ENCODE results near the gene FTO. TPM values are rescaled to one million over a fixed set of nuclear protein-coding genes. Genes with fewer than 3 reads are reported as not detected.

Gene FTO
- total RNA-seq, 1 donor, result 40.1 TPM

DNA sequence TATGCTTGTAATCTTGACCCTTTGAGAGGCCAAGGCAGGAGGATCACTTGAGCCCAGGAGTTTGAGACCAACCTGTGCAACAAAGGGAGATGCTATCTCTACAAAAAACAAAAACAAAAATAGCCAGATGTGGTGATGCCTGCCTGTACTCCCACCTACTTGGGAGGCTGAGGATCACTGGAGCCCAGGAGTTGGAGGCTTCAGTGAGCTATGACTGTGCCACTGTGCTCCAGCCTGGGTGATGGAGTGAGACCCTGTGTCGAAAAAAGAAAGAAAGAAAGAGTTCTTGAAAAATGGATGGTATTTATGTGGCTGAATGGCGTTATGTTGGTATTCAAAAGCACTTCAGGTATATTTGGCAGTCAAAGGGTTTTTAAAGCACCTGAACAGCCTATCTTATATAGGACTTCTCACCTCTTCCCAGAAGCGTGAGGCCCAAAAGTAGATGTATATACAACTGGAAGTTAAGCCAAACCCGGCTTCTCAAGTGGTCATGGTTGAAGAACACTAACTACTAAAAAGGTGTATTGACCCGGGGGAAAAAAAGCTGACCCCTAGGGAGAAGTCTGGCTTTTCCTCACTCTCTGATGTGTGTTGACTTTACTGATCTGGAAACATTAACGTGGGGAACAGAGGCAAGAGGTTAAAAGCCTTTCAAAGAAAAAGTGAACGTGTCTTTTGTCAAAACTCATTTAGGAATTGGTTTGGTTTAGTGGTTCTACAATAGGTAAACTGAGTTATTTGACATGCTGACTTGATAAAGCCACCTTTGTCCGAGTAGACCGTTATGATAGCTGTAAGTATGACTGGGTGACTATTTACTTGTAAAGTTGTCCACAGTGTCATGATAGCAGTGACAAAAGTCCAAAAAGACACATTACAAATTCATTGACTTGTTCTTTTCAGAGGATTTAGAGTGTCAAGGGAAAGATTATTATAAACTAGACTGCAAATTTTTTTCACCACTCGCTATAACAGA lies 399.2 kb downstream of the FTO start:
- DNase-seq (ENCODE audit: low read depth in 2 of 3, low spot score in 2 of 3), result no peak

DNA sequence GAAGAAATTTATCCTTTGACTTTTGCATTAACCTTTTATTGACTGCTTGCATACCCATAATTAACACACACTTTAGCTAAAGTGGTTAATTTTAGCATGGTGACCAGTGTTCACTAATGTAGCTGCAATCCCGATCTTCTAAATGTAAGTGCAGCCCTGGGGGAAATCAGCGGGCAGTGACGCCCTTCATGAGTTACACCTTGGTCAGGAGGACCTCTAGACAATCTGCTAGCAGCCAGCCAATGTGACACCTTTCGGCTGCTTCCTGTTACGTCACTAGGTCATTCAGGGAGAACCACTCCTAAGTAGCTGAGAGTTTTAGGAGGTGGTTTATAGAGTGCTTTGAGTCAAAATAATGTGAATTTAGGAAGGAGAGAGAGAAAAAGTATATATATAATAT lies 402.1 kb downstream of the FTO start:
- no peak for DNase-seq (ENCODE audit: low read depth in 2 of 3, low spot score in 2 of 3)

DNA sequence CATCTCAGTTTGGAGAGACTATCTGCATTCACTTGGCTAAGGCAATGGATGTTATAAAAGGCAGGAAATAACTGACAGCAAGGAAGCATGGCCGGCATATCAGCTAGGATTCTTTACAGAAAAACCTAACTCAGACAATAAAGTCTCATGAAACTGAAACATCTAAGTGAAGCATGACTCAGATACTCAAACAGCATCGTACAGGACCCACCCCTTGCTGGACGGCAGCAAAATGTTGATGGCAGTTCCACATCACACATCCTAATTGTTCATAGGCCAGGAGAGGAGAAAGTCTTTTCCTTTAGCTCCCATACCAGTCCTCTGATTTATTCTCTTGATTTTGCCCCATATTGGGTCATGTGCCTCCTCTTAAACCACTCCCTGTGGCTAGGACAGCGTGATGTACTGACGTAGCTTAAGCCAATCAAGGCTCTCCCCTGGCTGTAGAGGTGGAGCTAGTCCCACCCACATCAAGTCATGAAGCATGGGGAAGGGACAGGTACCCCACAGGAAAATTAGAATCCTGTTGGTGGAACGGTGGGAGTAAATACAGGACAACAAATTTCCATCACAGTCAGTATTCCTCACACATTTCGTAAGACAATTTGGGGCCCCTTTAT lies 403.7 kb downstream of the FTO start:
- no peak for DNase-seq (ENCODE audit: low read depth in 2 of 3, low spot score in 2 of 3)

DNA sequence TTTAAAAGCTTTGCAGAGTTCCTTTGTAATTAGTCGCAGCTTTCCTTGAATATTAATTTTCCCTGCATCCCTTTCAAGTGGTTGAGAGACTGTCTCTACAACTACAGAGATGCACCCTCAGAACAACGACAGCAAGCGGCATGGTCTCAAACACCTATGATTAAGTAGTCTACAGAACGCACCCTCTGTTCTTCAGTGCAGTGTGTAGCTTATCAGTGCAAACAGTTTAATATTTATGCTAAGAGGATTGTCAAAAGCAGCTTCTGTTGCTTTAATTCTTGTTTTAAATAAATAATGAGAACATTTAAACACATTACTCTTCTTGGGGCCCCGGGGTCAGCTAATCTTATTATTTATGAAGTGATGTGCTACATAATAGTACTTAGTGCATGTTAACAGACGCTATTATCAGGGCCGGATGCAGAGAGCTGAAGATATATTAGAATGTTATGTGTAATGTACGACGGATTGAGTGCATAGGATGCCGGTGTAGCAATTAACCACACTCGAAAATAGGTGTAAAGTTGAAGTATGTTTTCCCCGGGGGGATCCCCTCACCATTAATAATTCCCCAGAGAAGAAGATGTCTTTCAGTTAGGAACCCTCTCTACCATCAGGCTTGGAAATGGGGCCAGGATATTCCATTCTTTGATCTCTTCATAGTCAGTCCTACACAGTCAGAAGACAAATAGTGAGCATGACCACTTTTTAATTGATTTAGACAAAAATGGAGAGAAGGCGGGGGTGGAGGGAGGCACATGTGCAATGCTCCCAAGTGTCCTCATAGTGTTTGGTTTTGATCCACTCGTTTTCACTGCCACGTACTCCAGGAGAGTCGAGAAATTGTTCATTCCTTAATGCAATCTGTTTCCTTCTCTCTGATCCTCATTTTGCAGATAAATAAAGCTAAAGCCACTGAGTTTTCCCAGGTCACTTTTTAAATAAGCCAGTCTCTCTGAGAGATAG lies 406.3 kb downstream of the FTO start:
- no peak for DNase-seq (ENCODE audit: low read depth in 2 of 3, low spot score in 2 of 3)

DNA sequence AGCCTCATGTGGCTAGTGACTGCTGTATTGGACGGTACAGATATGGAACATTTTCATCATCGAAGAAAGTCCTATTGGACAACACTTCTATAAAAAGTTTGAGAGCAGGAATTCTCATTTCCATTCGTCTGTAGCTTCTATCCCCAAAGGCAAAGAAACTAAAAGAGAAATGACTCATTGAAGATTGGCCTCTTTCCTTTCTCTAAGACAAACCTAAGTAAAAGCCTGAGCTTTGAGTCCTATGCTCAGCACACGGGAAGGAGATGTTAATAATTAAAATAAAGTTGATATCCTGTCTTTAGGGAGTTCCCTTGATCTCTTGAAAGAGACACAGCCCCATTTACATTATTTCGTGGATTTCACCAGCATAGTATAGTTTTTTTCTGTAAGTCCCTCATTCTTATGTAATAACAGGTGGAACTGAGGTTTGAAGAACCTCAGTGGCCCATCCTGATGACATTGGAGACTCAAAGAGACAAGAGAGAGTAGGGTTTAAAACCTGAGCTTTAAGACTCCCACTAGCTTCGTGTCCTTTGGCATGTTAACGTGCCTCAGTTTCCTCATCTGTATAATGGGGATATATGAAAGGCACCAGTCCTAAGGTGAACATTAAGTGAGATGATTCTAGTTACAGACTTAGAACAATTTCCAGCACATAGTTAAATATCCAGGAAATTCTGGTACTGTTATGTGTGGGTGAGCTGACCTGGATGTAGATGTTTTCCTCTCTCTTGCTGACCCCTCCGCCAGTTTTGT lies 408.7 kb downstream of the FTO start:
- no peak for DNase-seq (ENCODE audit: low read depth in 2 of 3, low spot score in 2 of 3)

DNA sequence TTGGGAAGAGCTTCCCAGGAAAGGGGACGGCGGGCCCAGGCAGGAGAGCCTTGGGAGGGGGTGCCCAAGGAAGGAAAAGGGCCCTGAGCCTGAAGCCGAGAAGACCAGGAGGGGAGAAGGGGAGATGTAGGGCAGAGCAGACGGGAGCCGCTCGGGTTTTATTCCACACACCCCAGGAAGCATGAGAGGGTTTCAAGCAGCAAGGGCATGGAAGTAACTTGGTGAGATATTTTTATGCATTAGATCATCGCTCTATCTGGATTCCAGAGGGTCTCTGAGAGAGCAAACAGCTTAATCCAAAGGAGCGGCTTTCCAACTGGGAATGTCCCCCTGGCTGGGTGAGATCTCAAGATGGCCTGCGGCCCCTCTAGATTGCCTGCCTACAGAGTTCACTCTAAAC lies 411.6 kb downstream of the FTO start:
- no peak for DNase-seq (ENCODE audit: low read depth in 2 of 3, low spot score in 2 of 3)

DNA sequence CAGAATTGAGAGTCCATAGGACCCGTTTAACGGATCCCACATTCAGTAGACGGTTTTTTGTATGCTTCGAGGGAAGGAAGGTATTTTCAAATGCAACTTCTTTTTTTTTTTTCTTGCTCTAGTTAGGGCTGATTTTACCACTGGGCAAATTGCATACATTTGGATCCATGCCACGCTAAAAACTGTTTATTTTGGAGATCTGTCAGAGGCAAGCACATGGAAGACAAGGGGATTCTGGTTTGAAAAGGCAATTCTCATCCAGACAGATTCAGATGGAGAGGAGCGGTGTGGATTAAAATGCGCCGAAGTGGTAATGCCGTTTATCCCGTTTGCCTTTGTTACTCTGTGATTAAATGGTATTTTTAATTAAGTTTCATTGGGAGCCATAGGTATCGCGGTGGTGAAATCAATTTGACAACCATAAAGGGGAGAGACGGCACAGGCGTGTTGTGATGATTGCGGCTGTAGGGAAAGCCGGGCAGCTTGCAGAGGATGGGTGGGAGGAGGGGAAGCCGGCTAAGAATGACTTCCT lies 412.2 kb downstream of the FTO start:
- DNase-seq (ENCODE audit: low read depth in 2 of 3, low spot score in 2 of 3), result no peak

DNA sequence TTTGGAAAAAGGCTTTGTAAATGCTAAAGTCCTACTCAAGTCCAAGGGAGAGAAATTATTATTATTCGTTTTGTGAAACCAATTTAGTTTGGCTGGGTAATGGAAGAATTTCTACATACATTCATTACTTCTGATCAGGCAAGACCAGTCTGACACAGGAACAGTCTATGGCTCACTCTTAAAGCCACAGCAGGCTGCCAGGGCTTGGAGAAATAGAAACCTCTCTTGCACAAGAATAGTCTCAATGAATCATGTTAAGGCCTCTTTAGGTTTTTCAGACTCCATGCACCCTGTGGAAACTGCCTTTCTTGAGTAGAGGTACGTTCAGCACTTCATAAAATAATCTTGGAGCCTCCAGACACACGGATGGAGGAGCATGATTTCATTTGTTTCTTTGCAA lies 414.9 kb downstream of the FTO start:
- no peak for DNase-seq (ENCODE audit: low read depth in 2 of 3, low spot score in 2 of 3)

DNA sequence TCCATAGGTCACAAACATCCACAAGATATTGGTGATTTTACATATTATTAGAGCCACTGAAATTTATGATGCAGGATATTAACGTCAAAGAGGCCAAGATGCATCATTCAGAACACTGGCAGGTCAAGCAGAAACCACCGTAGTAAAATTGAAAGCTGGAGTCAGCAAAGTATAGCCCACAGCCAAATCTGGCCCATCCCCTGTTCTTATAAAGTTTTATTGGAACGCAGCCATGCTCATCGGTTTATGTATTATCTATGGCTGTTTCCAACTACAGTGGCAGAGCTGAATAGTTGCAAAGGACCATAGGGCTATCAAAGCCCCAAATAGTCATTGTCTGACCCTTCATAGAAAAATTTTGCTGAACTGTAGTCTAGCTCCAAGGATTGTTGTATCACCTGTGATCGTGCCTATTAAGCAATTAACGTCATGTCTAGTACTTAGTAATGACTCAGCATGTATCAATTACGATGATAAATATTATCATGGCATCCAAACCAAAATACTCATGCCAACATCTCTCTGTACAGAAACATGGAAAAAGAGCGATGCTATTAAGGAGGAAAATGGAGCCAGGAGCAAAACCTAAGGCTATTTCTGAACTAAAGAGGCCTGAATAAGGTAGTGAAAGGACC lies 417.0 kb downstream of the FTO start:
- no peak for DNase-seq (ENCODE audit: low read depth in 2 of 3, low spot score in 2 of 3)

DNA sequence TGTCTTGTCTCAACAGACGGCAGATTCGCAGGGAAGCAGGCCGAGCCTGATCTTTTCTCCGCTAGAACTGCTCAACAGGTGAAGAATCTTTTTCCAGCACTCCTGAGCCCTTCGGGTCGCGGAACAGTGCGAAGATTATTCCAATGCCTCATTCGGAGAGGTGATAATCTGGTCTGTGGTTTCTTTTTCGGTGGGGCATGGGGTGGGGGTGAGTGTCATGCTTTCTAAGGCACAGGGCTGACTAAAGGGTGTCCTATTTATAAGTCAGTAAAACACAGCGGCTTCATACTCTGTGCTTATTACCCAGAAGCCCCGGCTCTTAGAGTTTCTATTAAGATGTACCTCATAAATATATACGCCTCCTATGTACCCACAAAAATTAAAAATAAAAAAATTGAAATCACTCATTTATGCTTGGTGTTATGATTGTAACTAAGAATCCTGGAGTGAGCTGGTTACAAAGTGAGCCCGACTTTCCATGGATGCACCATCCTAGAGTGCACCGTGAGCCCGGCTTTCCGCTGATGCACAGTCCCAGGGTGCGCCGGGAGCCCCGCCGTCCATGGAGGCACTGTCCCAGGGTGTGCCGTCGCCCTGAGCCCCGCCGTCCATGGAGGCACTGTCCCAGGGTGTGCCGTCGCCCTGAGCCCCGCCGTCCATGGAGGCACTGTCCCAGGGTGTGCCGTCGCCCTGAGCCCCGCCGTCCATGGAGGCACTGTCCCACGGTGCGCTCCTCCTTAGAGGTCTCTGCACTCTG lies 417.8 kb downstream of the FTO start:
- DNase-seq (ENCODE audit: low read depth in 2 of 3, low spot score in 2 of 3), result no peak

DNA sequence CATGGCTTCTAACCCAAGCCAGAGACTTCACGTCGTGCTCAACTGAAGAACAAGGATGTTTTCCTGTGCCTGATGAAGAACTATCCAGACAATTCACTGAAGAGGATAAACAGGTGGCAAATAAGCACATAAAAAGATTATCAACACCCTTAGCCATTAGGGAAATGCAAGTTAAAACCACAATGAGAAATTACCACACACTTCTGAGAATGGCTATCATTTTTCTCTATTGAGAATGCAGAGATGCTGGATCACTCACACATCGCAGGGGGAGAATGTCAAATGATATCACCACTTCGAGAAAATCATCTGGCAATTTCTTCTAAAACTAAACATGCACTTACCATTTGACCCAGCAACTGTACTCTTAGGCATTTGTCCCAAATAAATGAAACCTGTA lies 419.8 kb downstream of the FTO start:
- DNase-seq (ENCODE audit: low read depth in 2 of 3, low spot score in 2 of 3), result no peak

DNA sequence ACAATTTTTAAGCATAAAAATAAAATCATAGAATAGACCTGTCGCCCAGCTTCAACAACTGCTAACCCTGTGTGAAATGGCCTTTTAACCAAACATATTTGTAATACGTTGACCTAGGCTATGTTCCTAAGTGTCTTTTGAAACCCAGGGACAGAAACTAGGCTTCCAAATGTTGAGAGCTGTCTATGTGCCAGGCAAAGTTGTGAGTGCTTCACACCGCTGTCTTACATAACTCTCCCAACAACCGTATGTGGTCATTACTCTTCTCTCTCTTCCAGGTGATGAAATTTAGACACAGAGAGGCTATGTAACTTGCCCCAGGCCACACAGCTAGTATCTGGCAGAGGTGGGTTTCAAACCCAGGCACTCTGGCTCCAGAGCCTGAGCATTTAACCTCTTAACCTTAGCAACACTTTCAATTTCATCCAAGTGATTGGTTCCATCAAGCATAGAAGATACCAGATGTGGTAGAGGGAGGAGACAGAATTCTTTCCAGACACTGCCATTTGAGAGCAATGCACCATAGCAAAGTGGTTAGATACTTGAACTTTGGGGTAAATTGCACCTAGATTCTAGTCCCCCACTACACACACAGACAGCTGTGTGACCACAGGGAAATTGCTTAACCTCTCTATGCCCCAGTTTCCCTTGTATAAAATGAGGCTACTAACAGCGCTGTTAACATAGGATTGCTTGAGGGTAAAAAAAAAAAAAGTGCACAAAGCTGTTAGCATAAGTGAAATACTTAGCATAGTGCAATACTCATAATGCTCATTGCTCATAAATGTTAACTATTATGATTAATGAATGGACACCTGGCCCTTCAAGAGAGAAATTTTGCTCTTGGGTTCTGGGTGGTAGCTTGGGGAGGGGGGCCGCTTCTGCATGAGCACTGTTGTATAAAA lies 422.0 kb downstream of the FTO start:
- no peak for DNase-seq (ENCODE audit: low read depth in 2 of 3, low spot score in 2 of 3)

DNA sequence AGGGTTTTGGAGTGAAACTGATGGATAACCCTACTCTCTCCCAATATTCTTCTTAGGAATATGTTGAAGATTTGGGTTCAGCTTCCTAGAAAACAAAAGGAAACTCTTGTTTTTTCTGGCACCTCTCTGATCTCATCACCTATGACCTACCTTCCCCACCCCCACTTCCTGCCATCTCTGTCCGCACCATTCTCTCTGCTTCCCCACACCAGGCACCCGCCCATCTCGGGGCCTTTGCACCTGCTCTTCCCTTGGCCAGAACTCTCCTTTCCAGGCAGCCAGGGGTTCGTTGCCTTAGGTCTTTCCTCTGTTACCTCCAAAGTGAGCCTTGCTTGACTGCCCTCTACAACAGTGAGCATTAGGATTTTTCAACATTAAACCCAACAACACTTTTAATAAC lies 423.0 kb downstream of the FTO start:
- no peak for DNase-seq (ENCODE audit: low read depth in 2 of 3, low spot score in 2 of 3)

DNA sequence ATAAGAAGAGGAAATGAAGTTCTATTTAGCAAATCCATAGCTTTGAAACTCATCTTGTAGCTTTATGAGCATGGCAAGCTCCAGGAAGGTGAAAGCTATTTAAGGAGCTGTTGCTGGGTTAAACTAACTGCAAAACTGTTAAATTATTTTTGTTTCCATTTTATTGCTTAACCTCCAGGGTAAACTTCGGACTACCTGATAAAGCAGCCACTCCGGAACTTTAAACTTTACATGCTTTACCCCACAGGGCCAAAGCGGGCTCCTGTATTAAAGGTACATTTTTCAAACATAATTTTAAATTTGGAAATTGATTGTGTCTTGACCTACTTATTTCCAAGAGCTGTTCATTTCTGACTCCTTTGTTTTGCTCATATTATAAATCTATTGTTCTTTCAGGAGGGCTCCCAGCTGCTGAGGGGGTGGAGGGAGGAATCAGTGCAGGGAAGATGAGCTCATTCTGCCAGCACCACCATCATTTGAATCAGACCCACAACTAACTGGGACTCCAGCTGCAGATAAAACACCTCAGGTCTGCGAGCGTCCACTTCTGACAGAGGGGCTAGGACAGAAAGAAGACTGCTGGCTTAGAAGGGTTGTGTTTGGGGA lies 424.8 kb downstream of the FTO start:
- DNase-seq (ENCODE audit: low read depth in 2 of 3, low spot score in 2 of 3), result no peak

DNA sequence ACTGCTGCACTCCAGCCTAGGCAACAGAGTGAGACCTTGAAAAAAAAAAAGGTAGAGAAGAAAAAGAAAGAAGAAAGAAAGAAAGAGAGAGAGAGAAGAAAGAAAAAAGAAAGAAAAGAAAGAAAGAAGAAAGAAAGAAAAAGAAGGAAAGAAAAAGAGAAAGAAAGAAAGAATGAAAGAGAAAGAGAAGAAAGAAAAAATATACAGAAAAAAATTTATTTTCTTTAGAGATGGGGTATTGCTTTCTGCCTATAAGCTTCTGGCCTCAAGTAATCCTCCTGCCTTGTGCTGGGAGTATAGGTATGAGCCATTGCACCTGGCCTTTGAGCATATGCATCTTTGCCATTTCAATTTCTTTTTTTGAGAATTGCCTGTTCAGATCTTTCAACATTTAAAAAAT lies 425.9 kb downstream of the FTO start:
- no peak for DNase-seq (ENCODE audit: low read depth in 2 of 3, low spot score in 2 of 3)

DNA sequence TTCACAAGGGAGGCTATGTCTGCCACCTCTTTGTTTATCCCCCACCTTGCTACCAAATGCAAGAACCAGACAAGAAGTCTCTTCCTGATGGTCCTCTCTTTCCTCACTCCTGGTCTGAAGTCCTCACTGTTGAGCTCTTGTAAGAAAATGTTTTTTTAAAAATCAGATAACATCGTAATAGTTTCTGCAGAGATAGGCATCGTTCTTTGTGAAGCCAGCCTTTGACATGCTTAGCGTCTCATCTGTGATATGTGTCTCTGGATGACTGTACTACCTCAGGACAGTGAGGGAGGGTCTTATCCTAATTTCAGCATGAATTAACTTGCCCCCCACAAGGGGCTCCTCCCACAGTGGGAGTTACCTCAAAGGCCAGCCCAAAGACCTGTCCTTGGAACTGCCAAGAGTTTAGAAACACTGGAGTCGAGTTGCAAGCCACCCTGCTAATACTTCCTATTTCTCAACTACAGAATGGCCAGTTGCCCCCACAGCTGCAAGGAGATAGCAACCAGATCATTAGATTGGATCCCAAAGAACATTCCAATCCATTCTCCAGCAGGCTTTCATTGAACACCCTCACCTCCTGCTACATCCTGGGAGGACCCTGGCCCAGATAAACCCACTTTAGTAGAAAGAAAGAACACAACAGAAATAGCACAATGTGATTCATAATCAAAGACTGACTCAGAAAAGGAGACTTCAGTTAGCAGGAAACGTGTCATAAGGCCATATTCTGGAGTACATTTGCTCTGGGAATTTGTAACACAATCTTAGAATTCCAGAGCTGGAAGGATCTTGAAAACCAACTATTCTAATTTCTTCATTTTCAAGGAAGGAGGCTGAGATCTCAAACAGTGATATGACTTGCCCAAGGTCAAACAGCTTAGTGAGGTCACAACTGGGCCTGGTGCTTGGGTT lies 431.7 kb downstream of the FTO start:
- no peak for DNase-seq (ENCODE audit: low read depth in 2 of 3, low spot score in 2 of 3)

DNA sequence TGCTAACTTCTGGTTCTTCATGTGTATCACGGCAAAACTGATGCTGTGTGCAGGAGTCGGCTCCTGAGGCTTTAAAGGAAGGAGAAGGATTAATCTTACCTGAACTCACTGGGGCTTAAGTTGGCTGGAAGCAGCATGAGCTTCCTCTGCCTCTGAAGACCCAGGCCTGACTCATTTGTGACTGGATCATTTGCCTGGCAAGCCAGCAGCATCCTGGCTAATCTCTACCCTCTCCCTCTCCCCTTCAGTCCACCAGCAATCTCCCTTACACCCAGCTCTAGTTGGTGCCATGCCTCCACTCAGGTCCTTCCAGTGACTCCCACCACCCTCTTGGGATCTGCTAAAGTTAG lies 432.3 kb downstream of the FTO start:
- no peak for DNase-seq (ENCODE audit: low read depth in 2 of 3, low spot score in 2 of 3)

All from hematopoietic multipotent progenitor cell (in vitro differentiated cells).